ENCODE measurements around the gene ING4.

The ING4 gene

DNA sequence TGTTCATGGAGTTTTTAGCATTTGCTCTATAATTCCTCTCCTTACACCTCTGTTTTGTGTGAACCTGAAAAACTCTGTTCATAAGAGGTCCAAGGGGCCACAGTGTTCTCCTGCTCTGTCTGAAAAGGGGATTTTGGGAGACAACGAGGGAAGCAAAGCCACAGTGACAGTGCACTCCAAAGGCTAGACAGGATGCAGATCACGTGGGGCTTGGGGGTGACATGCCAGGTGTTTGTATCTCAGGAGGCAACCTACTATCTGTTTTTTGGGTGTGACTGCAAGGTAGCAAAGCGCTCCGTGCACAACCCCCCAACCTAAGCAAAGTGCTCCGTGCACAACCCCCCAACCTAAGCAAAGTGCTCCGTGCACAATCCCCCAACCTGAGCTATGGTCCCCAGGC, 50.7 kb downstream of the ING4 start:
- TF ChIP-seq, protein P1, sequence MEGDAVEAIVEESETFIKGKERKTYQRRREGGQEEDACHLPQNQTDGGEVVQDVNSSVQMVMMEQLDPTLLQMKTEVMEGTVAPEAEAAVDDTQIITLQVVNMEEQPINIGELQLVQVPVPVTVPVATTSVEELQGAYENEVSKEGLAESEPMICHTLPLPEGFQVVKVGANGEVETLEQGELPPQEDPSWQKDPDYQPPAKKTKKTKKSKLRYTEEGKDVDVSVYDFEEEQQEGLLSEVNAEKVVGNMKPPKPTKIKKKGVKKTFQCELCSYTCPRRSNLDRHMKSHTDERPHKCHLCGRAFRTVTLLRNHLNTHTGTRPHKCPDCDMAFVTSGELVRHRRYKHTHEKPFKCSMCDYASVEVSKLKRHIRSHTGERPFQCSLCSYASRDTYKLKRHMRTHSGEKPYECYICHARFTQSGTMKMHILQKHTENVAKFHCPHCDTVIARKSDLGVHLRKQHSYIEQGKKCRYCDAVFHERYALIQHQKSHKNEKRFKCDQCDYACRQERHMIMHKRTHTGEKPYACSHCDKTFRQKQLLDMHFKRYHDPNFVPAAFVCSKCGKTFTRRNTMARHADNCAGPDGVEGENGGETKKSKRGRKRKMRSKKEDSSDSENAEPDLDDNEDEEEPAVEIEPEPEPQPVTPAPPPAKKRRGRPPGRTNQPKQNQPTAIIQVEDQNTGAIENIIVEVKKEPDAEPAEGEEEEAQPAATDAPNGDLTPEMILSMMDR (conservative IDR thresholded peaks at IDR 0.05; ENCODE audit: control insufficient read depth, insufficient read depth, low read depth, low read length), result no peak
- DNase-seq (ENCODE audit: low read depth), result no peak
- no peak overlapping the region for H3K4me3 ChIP-seq (ENCODE audit: control insufficient read depth, low read depth, low read length)

GRCh38 chr12:6608592-6609281, 54.2 kb downstream of the ING4 start:
- TF ChIP-seq, protein P1 (conservative IDR thresholded peaks at IDR 0.05; ENCODE audit: control insufficient read depth, insufficient read depth, low read depth, low read length), result no peak
- DNase-seq (ENCODE audit: low read depth), result peak; percentile 40
- no peak overlapping the region for H3K4me3 ChIP-seq (ENCODE audit: control insufficient read depth, low read depth, low read length)

GRCh38 chr12:6607751-6608591, 54.9 kb downstream of the ING4 start:
- no peak overlapping the region for H3K4me3 ChIP-seq (ENCODE audit: control insufficient read depth, low read depth, low read length)
- TF ChIP-seq, protein P1 (conservative IDR thresholded peaks at IDR 0.05; ENCODE audit: control insufficient read depth, insufficient read depth, low read depth, low read length), result no peak
- peak; percentile 73 for DNase-seq (ENCODE audit: low read depth)

GRCh38 chr12:6606331-6607131, 56.4 kb downstream of the ING4 start:
- peak overlapping the region; percentile 84 for H3K4me3 ChIP-seq (ENCODE audit: control insufficient read depth, low read depth, low read length)
- peak; percentile 34 for DNase-seq (ENCODE audit: low read depth)
- TF ChIP-seq, protein P1 (conservative IDR thresholded peaks at IDR 0.05; ENCODE audit: control insufficient read depth, insufficient read depth, low read depth, low read length), result no peak

DNA sequence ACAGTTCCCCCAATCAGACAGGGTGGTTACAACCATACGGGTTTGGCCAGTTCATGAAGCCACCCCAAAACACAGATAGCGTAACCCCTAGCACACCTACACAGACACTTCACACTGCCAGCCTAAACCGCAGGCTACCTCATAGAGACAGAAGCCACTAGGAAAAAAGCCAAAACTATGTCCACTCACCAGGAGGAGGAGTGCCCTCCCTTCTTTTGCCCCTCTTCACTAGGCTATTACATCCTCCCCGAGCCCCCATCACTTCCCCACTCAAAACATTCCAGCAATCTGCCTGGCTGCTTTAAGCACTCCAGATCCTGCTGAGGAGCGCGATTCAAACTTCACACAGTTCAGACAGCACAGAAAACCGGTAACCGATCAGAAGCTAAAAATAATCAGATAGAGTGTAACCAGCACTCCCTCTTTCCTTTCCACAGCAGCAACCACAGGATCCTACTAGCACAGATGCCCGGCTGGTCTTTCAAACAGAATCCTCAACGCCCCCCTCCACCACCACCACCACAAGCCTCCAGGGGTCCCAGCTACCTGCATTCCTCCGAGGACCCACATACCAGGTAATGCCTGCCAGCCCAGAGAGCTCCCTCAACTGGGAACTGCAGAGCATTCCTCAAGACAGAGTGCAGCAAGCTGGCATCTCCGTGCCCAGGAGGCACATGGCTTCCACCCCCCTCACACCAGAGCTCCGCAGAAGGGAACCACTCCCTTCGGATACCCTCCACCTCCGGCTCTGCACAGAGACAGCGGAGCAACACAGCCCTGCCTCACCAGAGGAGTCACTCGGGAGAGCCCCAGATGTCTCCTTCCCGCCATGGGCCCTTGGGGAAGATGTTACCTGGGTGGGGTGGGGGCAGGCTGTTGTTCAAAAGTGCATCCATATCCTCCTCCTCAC, 57.2 kb downstream of the ING4 start:
- DNase-seq (ENCODE audit: low read depth), result peak; percentile 43
- TF ChIP-seq, protein P1 (conservative IDR thresholded peaks at IDR 0.05; ENCODE audit: control insufficient read depth, insufficient read depth, low read depth, low read length), result no peak
- peak overlapping the region; percentile 84 for H3K4me3 ChIP-seq (ENCODE audit: control insufficient read depth, low read depth, low read length)
